SK-N-MC (cell line): ENCODE results near the gene MFSD1.

Experiments used
- EZH2 ChIP-seq: fragments of 200-600 bp; sonication (generic); IDR thresholded peaks from one replicate; pipeline ENCODE4 v1.6.1; 2017; ENCODE audit warnings: antibody characterized with exemption
- FOXP2 ChIP-seq: optimal IDR thresholded peaks from 2 replicates; pipeline ENCODE3; 2011; ENCODE audit warnings: mild to moderate bottlenecking, moderate library complexity; ENCODE audit not compliant: insufficient read depth; ENCODE audit errors: extremely low read length, control extremely low read depth
- POLR2AphosphoS5 ChIP-seq: IDR thresholded peaks from 2 replicates; pipeline ENCODE4 v1.6.1; 2012; ENCODE audit warnings: mild to moderate bottlenecking, low read depth, low read length, borderline replicate concordance

DNA sequence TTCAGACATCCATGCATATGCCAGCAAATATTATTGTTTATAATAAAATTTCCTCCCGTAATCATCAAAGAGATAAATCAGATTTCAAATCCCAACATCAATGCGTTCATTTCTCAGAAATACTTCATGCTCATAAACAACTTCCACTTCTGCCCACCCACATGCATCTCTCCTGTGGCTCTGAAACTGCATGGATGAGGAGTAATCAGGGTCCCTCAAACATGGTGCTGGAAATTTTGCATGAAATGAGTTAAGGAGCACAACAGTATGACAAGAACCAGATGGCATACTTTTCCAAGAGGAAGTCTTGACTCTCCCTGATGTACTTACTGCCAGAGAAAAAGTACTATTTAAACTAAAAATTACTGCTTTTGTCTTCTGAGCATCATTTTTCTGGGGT, 26.9 kb upstream of the MFSD1 start:
- TF ChIP-seq POLR2AphosphoS5, result no peak
- no peak for TF ChIP-seq EZH2
- TF ChIP-seq FOXP2, result no peak
